HuH-7.5 (cell line): ENCODE results near the gene TACSTD2.
"Not testable (repeated sequence)": the region's sequence is repeated elsewhere in the genome, so short reads cannot be mapped to it uniquely, and the experiment has no call there.

Experiments used
- DNase-seq: peaks from one replicate; pipeline ENCODE4 v3.0.0; 2011; ENCODE audit warnings: low spot score

Gene TACSTD2

GRCh38 chr1:58587667-58588066 is 10.6 kb upstream of the TACSTD2 start:
- DNase-seq = no peak

GRCh38 chr1:58586271-58586670 is 9.2 kb upstream of the TACSTD2 start:
- no peak for DNase-seq

GRCh38 chr1:58585581-58586151 is 8.6 kb upstream of the TACSTD2 start:
- DNase-seq = no peak

- DNase-seq = no peak
Observed at GRCh38 chr1:58585166-58585565, 8.1 kb upstream of the TACSTD2 start.

GRCh38 chr1:58584082-58584895 is 7.2 kb upstream of the TACSTD2 start:
- peak; percentile 63 for DNase-seq

- no peak for DNase-seq
Observed at GRCh38 chr1:58583496-58583895, 6.4 kb upstream of the TACSTD2 start.

GRCh38 chr1:58582143-58582542 is 5.1 kb upstream of the TACSTD2 start:
- DNase-seq = not testable (repeated sequence)

- DNase-seq = no peak
Observed at GRCh38 chr1:58581641-58582040, 4.6 kb upstream of the TACSTD2 start.

- no peak for DNase-seq
Observed at GRCh38 chr1:58580186-58580585, 3.1 kb upstream of the TACSTD2 start.

GRCh38 chr1:58577654-58578030 is 590 bp upstream of the TACSTD2 start:
- no peak for DNase-seq

- DNase-seq = no peak
Observed at GRCh38 chr1:58576325-58576726, 726 bp downstream of the TACSTD2 start.

GRCh38 chr1:58575551-58576324 is 1.3 kb downstream of the TACSTD2 start:
- DNase-seq = no peak

GRCh38 chr1:58574816-58575215 is 2.2 kb downstream of the TACSTD2 start:
- DNase-seq = no peak

- DNase-seq = no peak
Observed at GRCh38 chr1:58573705-58574591, 3.1 kb downstream of the TACSTD2 start.

GRCh38 chr1:58573138-58573537 is 3.9 kb downstream of the TACSTD2 start:
- no peak for DNase-seq

GRCh38 chr1:58572690-58573089 is 4.4 kb downstream of the TACSTD2 start:
- DNase-seq = no peak

- DNase-seq = no peak
Observed at GRCh38 chr1:58571616-58572015, 5.4 kb downstream of the TACSTD2 start.

GRCh38 chr1:58570817-58571216 is 6.2 kb downstream of the TACSTD2 start:
- DNase-seq = no peak

GRCh38 chr1:58570094-58570493 is 7.0 kb downstream of the TACSTD2 start:
- no peak for DNase-seq

- no peak for DNase-seq
Observed at GRCh38 chr1:58568911-58569310, 8.1 kb downstream of the TACSTD2 start.

GRCh38 chr1:58568271-58568860 is 8.7 kb downstream of the TACSTD2 start:
- DNase-seq = no peak

GRCh38 chr1:58566339-58566738 is 10.7 kb downstream of the TACSTD2 start:
- no peak for DNase-seq
